Measurements from ENCODE around the gene KDM2A.

Gene KDM2A

DNA sequence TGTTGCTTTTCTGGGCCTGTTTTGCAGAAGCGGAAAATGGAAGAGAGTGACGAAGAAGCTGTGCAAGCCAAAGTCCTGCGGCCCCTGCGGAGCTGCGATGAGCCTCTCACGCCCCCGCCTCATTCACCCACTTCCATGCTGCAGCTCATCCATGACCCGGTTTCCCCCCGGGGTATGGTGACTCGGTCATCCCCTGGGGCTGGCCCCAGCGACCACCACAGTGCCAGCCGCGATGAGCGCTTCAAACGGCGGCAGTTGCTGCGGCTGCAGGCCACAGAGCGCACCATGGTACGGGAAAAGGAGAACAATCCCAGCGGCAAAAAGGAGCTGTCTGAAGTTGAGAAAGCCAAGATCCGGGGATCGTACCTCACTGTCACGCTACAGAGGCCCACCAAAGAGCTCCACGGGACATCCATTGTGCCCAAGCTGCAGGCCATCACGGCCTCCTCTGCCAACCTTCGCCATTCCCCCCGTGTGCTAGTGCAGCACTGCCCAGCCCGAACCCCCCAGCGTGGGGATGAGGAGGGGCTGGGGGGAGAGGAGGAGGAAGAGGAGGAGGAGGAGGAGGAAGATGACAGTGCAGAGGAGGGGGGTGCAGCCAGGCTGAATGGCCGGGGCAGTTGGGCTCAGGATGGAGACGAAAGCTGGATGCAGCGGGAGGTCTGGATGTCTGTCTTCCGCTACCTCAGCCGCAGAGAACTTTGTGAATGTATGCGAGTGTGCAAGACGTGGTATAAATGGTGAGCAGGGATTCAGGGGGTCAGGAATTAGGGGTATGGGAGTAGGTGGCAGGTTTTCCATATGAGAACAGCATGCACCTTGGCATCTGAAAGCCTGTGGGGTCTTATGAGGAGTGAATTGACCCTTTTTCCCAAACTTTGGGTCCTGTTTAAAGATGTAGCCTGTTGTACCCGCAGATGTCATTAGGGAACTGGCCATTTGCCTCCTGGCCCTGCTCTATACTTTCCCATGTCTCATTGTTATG lies 131.3 kb downstream of the KDM2A start:
- intact Hi-C loops (cut with DNase I), result no loop called here
- DNase-seq, result no peak

GRCh38 chr11:67251841-67252240 lies 132.8 kb downstream of the KDM2A start:
- no peak for DNase-seq
- intact Hi-C loops (cut with DNase I), result no loop called here

- intact Hi-C loops (cut with DNase I), result no loop called here
- DNase-seq, result peak in 12 of 42 donors; percentile 38 to 67 (median 52)
Measured at GRCh38 chr11:67252831-67253239, 133.8 kb downstream of the KDM2A start.

DNA sequence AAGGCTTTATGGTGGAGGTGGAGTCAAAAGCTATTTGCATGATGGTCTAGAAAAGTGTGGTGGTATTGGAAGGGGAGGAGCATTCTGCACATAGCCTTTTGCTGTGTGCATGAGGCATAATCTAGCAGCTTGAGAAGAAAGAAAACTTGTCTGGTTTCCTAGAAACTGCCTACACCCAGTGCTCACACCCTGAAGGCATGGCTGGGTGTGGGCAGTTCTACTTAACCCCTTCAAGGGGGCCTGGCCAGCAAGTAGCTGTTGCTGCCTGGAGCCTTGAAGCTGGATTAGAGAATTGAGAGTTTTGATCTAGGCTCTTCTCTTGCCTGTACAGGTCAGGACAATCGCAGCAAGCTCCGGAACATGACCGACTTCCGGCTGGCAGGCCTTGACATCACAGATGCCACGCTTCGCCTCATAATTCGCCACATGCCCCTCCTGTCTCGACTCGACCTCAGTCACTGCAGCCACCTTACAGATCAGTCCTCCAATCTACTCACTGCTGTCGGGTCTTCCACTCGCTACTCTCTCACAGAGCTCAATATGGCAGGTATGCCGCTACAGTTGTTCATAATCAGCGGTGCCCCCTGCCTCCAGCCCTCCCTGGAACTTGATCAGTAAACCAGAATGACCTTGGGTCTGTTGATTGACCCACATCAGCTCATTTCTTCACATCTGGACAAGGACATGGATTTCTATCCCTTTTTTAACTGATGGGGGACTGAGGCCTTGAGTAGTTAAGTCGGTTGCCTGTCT lies 135.0 kb downstream of the KDM2A start:
- no peak for DNase-seq
- intact Hi-C loops (cut with DNase I), result no loop called here

- DNase-seq, result no peak
- intact Hi-C loops (cut with DNase I), result no loop called here
Measured at GRCh38 chr11:67254798-67255197, 135.7 kb downstream of the KDM2A start.

DNA sequence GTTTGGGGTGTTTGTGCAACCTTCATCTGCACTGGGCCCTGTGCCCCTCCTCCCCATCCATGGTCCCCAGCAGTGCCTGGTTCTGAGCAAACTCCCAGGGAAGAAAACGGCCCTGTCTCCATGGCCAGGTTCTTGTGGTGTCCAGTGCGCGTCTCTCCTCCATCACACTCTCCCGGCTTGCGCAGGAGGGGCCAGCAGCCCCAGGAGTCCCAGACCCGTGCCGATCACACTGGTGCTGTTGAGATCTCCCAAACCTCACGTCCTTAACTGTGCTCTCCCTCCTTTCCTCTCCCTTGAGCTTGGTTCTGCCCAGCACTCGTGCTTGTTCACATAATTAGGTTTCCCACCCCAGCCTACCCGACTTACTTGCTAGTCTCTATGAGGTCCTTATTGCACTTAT lies 136.3 kb downstream of the KDM2A start:
- peak in 1 of 42 donors; percentile 22 for DNase-seq
- intact Hi-C loops (cut with DNase I), result no loop called here

- peak in 2 of 42 donors; percentile 20 to 27 for DNase-seq
- intact Hi-C loops (cut with DNase I), result no loop called here
Measured at GRCh38 chr11:67255864-67256263, 136.8 kb downstream of the KDM2A start.

DNA sequence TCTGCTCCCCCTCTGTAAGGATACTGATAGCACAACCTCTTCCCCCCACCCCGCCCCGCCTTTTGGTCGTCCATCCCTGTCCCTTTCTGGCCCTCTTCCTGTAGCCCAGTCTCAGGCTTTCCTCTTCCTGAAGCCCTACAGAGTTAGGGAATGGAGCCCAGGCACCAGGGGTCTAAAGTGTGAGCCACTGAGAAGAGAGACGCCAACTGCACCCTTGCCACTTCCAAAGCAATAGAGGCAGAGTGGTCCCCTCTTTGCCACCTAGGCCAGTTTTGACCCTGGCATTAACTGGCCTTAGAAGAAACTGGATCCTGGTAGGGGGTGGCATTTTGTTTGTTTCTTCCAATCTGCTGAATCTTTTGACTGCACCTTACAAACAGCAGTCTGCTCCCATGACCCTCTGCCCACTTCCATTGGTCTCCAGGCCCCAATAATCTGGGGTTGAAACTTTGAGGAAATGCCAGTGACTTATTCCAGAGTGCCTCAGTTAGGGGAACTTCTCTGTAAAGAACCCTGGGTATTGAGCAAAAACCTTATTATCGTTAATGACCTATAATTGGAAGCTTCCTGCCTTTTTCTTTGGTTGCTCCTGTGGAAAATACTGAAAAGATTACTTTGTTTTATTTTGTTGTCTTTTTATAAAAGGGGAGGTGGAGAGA lies 137.5 kb downstream of the KDM2A start:
- intact Hi-C loops (cut with DNase I), result no loop called here
- DNase-seq, result no peak

- intact Hi-C loops (cut with DNase I), result loop anchor here (10.0 kb wide), 1 partner anchor 114 kb away; the partner anchor contains the start of gene CLCF1
- peak in 1 of 42 donors; percentile 18 for DNase-seq
Measured at GRCh38 chr11:67260406-67260805, 141.3 kb downstream of the KDM2A start.

DNA sequence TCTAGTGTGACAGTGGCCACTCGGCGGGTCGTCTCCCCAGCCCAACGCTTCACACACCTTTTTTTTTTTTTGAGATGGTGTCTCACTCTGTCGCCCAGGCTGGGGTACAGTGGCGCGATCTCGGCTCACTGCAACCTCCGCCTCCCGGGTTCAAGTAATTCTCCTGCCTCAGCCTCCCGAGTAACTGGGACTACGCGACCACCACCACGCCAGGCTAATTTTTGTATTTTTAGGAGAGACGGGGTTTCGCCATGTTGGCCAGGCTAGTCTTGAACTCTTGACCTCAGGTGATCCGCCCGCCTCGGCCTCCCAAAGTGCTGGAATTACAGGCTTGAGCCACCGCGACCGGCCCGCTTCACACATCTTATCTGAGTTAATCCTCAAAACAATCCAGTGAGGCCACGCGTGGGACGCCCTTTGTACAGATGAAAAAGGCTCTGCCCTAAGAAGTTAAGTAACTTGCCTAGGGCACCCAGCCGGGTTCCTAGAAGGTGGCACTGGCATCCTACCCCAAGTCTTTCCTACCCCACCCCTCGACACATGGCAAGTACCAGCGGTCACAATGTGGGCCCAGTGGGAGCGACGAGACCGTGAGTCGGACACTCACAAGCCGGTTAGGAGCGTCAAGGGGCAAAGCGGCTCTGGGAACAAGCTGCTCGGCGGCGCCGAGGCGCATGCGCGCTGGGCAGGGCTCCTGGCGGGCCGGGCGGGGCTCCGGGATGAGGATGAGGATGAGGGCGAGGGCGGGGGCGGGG lies 142.0 kb downstream of the KDM2A start:
- intact Hi-C loops (cut with DNase I), result loop anchor here (10.0 kb wide), 1 partner anchor 114 kb away; the partner anchor contains the start of gene CLCF1
- peak in 41 of 42 donors; percentile 42 to 91 (median 74) for DNase-seq

DNA sequence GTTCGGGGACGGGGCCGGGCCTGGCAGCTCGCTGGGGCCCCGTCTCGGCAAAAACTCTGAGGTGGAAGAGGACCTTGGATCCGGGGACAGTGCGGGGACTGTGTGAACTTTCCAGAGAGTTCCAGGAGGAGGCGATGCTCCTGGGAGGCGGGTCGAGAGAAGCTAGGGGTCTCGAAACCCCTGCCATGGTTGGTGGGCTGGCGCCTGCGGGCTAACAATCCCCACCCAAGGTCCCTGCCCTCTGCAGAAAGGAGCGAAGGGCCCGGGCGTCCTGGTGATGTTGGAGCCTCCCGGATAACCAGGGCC lies 142.5 kb downstream of the KDM2A start:
- DNase-seq, result peak in 2 of 42 donors; percentile 27 to 62
- intact Hi-C loops (cut with DNase I), result loop anchor here (10.0 kb wide), 1 partner anchor 113 kb away; the partner anchor contains the start of gene CLCF1

DNA sequence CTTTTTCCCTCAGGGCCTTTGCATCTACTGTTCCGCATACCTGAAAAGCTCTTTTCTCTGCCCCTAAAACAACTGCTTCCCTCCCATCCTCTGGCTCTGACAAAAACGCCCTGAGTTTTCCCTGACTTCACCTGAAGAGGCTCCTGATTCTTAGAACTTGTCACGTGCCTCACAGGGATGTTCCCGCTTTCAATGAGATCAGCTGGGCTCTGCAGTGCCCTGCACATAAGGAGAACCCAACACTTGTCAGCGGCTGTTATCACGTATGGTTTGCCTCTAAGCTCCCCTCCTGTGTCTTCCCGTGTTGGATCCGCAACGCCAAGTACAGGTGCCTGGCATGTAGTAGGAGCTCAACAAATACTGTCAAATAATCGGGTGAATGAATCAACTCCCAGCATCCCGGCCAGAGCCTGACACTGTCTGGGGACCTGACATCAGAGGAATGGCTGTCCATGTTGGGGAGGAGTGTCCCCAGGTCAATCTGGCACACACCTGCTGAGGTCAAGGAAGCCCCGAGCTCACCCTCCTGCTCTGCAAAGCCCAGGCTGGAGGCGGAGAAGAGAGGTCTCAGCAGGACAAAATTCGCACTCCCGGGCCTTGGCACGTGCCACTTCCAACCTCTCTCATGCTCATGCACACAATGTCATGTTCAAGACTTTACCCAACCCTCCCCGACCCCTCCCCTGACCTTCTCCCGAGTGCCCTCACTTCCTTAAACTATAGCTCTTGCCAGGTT lies 143.1 kb downstream of the KDM2A start:
- DNase-seq, result peak in 8 of 42 donors; percentile 23 to 57 (median 36)
- intact Hi-C loops (cut with DNase I), result loop anchor here (10.0 kb wide), 1 partner anchor 113 kb away; the partner anchor contains the start of gene CLCF1

- intact Hi-C loops (cut with DNase I), result loop anchor here (10.0 kb wide), 1 partner anchor 112 kb away; the partner anchor contains the start of gene CLCF1
- DNase-seq, result peak; percentile 61 to 93 (median 82)
Measured at GRCh38 chr11:67262731-67263675, 143.9 kb downstream of the KDM2A start.

DNA sequence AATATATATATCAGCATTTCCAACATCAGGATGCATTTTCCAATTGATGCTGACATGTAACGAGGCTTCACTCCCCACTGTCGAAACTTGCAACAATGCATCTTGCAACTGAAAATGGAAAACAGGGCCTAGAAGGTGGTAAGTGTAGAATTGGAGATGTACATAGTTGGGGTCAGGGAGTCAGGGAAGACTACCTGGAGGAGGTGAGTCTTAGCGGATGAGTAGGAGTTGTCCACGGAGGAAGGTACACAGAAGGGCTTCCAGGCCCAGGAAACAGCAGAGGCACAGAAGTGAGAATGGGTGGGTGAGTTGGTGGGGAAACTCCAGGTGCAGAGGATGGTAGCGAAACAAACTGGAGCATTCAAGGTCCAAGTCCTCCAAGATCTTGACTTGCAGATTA lies 145.2 kb downstream of the KDM2A start:
- DNase-seq, result no peak
- intact Hi-C loops (cut with DNase I), result loop anchor here (2.0 to 10.0 kb wide), 2 partner anchors 53 to 111 kb away; partner anchors contain the start of gene CLCF1

DNA sequence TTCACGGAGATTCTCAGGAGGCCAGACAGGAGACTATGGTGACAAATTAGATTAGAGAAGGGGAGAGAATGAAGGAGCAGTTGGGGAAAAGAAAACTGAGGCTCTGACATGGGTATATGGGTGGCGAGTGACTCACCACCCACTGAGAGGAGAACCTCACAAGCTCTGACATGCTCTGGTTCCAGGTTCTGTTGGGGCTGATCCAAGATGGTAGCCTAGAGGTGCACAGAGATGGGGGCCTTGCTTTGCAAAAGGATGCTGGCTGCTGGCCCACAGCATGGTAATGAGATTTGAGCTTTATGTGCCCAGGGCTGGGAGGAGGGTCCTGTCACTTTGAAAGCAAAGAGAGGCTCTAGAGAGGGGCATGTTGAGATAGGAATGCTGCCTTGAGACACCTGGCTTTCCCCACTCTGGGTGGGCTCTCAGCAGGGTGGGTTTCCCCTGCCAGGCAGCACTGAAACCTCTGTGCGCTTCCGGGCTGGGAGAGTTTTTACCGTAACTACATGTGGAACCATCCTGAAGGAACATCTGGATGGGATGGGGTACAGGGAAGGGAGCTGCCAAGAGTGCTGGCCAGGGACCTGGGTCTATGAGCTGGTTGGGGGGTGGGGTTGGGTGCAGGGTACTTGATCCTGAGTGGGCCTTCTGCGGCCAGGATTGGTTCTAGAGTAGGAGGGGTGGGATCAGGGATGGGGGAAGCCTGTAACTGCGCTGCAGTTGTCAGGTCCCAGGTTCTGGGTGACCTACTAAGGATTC lies 146.0 kb downstream of the KDM2A start:
- DNase-seq, result peak in 3 of 42 donors; percentile 1 to 26 (median 2)
- intact Hi-C loops (cut with DNase I), result loop anchor here (2.0 to 10.0 kb wide), 2 partner anchors 52 to 110 kb away; partner anchors contain the start of gene CLCF1

All from head of caudate nucleus (tissue), 42 donors.